ENCODE data around the gene LRRIQ1.

The LRRIQ1 gene

GRCh38 chr12:85059594-85059993 is 23.4 kb downstream of the LRRIQ1 start:
- DNase-seq (ENCODE audit: low read depth in 2 of 3, low spot score in 1 of 3): no peak

- DNase-seq (ENCODE audit: low read depth in 2 of 3, low spot score in 1 of 3): no peak
Observed at GRCh38 chr12:85060916-85061315, 24.8 kb downstream of the LRRIQ1 start.

- DNase-seq (ENCODE audit: low read depth in 2 of 3, low spot score in 1 of 3): no peak
Observed at GRCh38 chr12:85065837-85066482, 29.8 kb downstream of the LRRIQ1 start.

GRCh38 chr12:85072826-85073225 is 36.7 kb downstream of the LRRIQ1 start:
- DNase-seq (ENCODE audit: low read depth in 2 of 3, low spot score in 1 of 3): no peak

- no peak for DNase-seq (ENCODE audit: low read depth in 2 of 3, low spot score in 1 of 3)
Observed at GRCh38 chr12:85076688-85077430, 40.7 kb downstream of the LRRIQ1 start.

GRCh38 chr12:85085066-85085465 is 48.9 kb downstream of the LRRIQ1 start:
- DNase-seq (ENCODE audit: low read depth in 2 of 3, low spot score in 1 of 3): no peak

- DNase-seq (ENCODE audit: low read depth in 2 of 3, low spot score in 1 of 3): no peak
Observed at GRCh38 chr12:85089792-85090191, 53.6 kb downstream of the LRRIQ1 start.

GRCh38 chr12:85092814-85093370 is 56.7 kb downstream of the LRRIQ1 start:
- no peak for DNase-seq (ENCODE audit: low read depth in 2 of 3, low spot score in 1 of 3)

- DNase-seq (ENCODE audit: low read depth in 2 of 3, low spot score in 1 of 3): no peak
Observed at GRCh38 chr12:85095501-85095900, 59.4 kb downstream of the LRRIQ1 start.

GRCh38 chr12:85130646-85131045 is 94.5 kb downstream of the LRRIQ1 start:
- no peak for DNase-seq (ENCODE audit: low read depth in 2 of 3, low spot score in 1 of 3)

- DNase-seq (ENCODE audit: low read depth in 2 of 3, low spot score in 1 of 3): no peak
Observed at GRCh38 chr12:85138833-85139232, 102.7 kb downstream of the LRRIQ1 start.

- DNase-seq (ENCODE audit: low read depth in 2 of 3, low spot score in 1 of 3): no peak
Observed at GRCh38 chr12:85147331-85147730, 111.2 kb downstream of the LRRIQ1 start.

GRCh38 chr12:85152311-85152729 is 116.2 kb downstream of the LRRIQ1 start:
- no peak for DNase-seq (ENCODE audit: low read depth in 2 of 3, low spot score in 1 of 3)

GRCh38 chr12:85155791-85156190 is 119.6 kb downstream of the LRRIQ1 start:
- DNase-seq (ENCODE audit: low read depth in 2 of 3, low spot score in 1 of 3): no peak

- no peak for DNase-seq (ENCODE audit: low read depth in 2 of 3, low spot score in 1 of 3)
Observed at GRCh38 chr12:85156569-85156968, 120.4 kb downstream of the LRRIQ1 start.

- DNase-seq (ENCODE audit: low read depth in 2 of 3, low spot score in 1 of 3): no peak
Observed at GRCh38 chr12:85157035-85157603, 121.0 kb downstream of the LRRIQ1 start.

GRCh38 chr12:85163752-85164321 is 127.7 kb downstream of the LRRIQ1 start:
- no peak for DNase-seq (ENCODE audit: low read depth in 2 of 3, low spot score in 1 of 3)

- DNase-seq (ENCODE audit: low read depth in 2 of 3, low spot score in 1 of 3): no peak
Observed at GRCh38 chr12:85179680-85180270, 143.6 kb downstream of the LRRIQ1 start.

- no peak for DNase-seq (ENCODE audit: low read depth in 2 of 3, low spot score in 1 of 3)
Observed at GRCh38 chr12:85182699-85183098, 146.5 kb downstream of the LRRIQ1 start.

GRCh38 chr12:85183855-85184254 is 147.7 kb downstream of the LRRIQ1 start:
- no peak for DNase-seq (ENCODE audit: low read depth in 2 of 3, low spot score in 1 of 3)

GRCh38 chr12:85186236-85186635 is 150.1 kb downstream of the LRRIQ1 start:
- no peak for DNase-seq (ENCODE audit: low read depth in 2 of 3, low spot score in 1 of 3)
